HepG2 (cell line): Measurements from ENCODE around the gene NGB. TPM values are rescaled to one million over a fixed set of nuclear protein-coding genes. Genes with fewer than 3 reads are reported as not detected.

ENCODE experiments used
- ATAC-seq: fragments of 200-7000 bp; cut with Tn5 transposase; 3 replicates; pipeline ENCODE4 v1.9.1; 2020; ENCODE audit warnings: mild to moderate bottlenecking, moderate library complexity
- BruUV-seq: library from RNA; stranded (reverse); fragments of 400-500 nt; replicated peaks from 2 replicates; lab custom pipeline; 2021; lab: Mats Ljungman, UMichigan
- CTCF ChIA-PET: fragments of 300-600 bp; formaldehyde crosslinking; extraction: SDS; loops from one replicate; lab custom pipeline; 2021; ENCODE audit warnings: low total read pairs, inconsistent platforms, low intra/inter-chr PET ratio; lab: Yijun Ruan, JAX
- POLR2A ChIA-PET: fragments of 350-600 bp; sonication (Branson Sonifier 250); formaldehyde crosslinking; loops from one replicate; lab custom pipeline; 2020; ENCODE audit warnings: antibody characterized with exemption, inconsistent platforms; lab: Yijun Ruan, JAX
- DNase-seq: peaks from one replicate; pipeline ENCODE4 v3.0.0-alpha.2; 2015; ENCODE audit warnings: low spot score
- FAIRE-seq: peaks from 3 replicates; lab custom pipeline; 2011; peaks lifted over from hg19 to GRCh38; lab: Jason Lieb, UNC
- H2AFZ ChIP-seq: one replicate; pipeline ENCODE4 v1.6.1; 2011; ENCODE audit warnings: low read length, inconsistent platforms
- H3K27ac ChIP-seq: fragments of 300-600 bp; 3 replicates; pipeline ENCODE4 v1.8.0; 2011; ENCODE audit warnings: mixed run types, mild to moderate bottlenecking, mixed read lengths, low read length, inconsistent platforms; ENCODE audit not compliant: insufficient read depth; ENCODE audit errors: extremely low read length
- H3K27me3 ChIP-seq, 2 experiments: fragments of 200-600 bp in 1 of 2; 2 replicates in 1 of 2; 3 replicates in 1 of 2; pipeline versions ENCODE4 v1.6.0 to v1.8.0; 2011; ENCODE audit warnings: low read length in 2 of 2, mild to moderate bottlenecking in 2 of 2, moderate library complexity in 2 of 2, inconsistent platforms in 1 of 2; ENCODE audit not compliant: insufficient read depth in 2 of 2, control insufficient read depth in 1 of 2
- H3K36me3 ChIP-seq, 2 experiments: fragments of 200-600 bp in 1 of 2; replicated peaks in 1 of 2; 2 replicates in 1 of 2; 3 replicates in 1 of 2; pipeline versions ENCODE4 v1.5.1 to v1.8.0; 2011; ENCODE audit warnings: low read length in 2 of 2, inconsistent platforms in 1 of 2; ENCODE audit not compliant: insufficient read depth in 2 of 2, control insufficient read depth in 1 of 2
- H3K4me1 ChIP-seq: 2 replicates; pipeline ENCODE4 v1.5.1; 2012; ENCODE audit warnings: low read length, inconsistent platforms; ENCODE audit not compliant: insufficient read depth
- H3K4me2 ChIP-seq: 2 replicates; pipeline ENCODE4 v1.6.0; 2011; ENCODE audit warnings: low read depth, low read length, inconsistent platforms
- H3K4me3 ChIP-seq, 3 experiments: fragments of 200-600 bp in 1 of 3; sonication (generic), shearing (Covaris generic) in 1 of 3; replicated peaks in 1 of 3; 2 replicates each; pipeline ENCODE4 v1.5.1; 2011 to 2016; ENCODE audit warnings: low read length in 3 of 3, inconsistent platforms in 2 of 3, low read depth in 2 of 3, mild to moderate bottlenecking in 2 of 3, control low read depth in 1 of 3, mixed read lengths in 1 of 3; ENCODE audit not compliant: insufficient read depth in 1 of 3
- H3K79me2 ChIP-seq: one replicate; pipeline ENCODE4 v1.6.1; 2011; ENCODE audit warnings: low read length, inconsistent platforms; ENCODE audit not compliant: insufficient read depth
- H3K9ac ChIP-seq: 2 replicates; pipeline ENCODE4 v1.6.0; 2011; ENCODE audit warnings: mild to moderate bottlenecking, low read depth, low read length, inconsistent platforms; ENCODE audit not compliant: insufficient read depth
- H3K9me3 ChIP-seq: 2 replicates; pipeline ENCODE4 v1.5.1; 2012; ENCODE audit warnings: mild to moderate bottlenecking, low read length
- H4K20me1 ChIP-seq: 2 replicates; pipeline ENCODE4 v1.6.0; 2011; ENCODE audit warnings: inconsistent platforms, mild to moderate bottlenecking, low read length, moderate library complexity; ENCODE audit not compliant: insufficient read depth
- GTF2F1 ChIP-seq: fragments of 150-350 bp; IDR thresholded peaks from 2 replicates; pipeline ENCODE4 v1.6.1; 2014; ENCODE audit warnings: low read length
- NCOR1 ChIP-seq: fragments of 200-600 bp; sonication (generic); IDR thresholded peaks from 2 replicates; pipeline ENCODE4 v1.7.0; 2017; ENCODE audit warnings: antibody characterized with exemption, low read length, borderline replicate concordance
- PAF1 ChIP-seq: IDR thresholded peaks from 2 replicates; pipeline ENCODE4 v1.6.1; 2016; ENCODE audit warnings: missing genetic modification reagents, missing compliant biosample characterization
- SNAI1 ChIP-seq: sonication (generic); formaldehyde crosslinking; IDR thresholded peaks from 2 replicates; pipeline ENCODE4 v1.5.0; 2020; ENCODE audit warnings: mild to moderate bottlenecking, missing genetic modification reagents, borderline replicate concordance
- THAP11 ChIP-seq: IDR thresholded peaks from 2 replicates; pipeline ENCODE4 v1.6.1; 2016; ENCODE audit warnings: missing biosample characterization, missing genetic modification reagents
- ZNF260 ChIP-seq: sonication (generic); formaldehyde crosslinking; IDR thresholded peaks from 2 replicates; pipeline ENCODE4 v1.4.0; 2020; ENCODE audit warnings: missing genetic modification reagents, low read depth, mild to moderate bottlenecking, borderline replicate concordance
- ZNF441 ChIP-seq: sonication (generic); formaldehyde crosslinking; IDR thresholded peaks from 2 replicates; pipeline ENCODE4 v1.7.0; 2021; ENCODE audit warnings: missing genetic modification reagents, borderline replicate concordance
- ZNF674 ChIP-seq: sonication (generic); formaldehyde crosslinking; IDR thresholded peaks from 2 replicates; pipeline ENCODE4 v1.5.0; 2020; ENCODE audit warnings: low read depth, mild to moderate bottlenecking, missing genetic modification reagents
- WGBS: methylation state at CpG from one replicate; pipeline ENCODE4 v1.1.6; 2017; ENCODE audit warnings: low lambda C conversion rate; 5-methylcytosine and 5-hydroxymethylcytosine counted together
- in situ Hi-C: cut with HindIII; loops from 2 replicates; pipeline ENCODE4 v1.10.0; 2017; ENCODE audit warnings: low pct_unique_long_range_greater_than_20kb; ENCODE audit not compliant: extremely low pct_ligation_motif_present
- intact Hi-C: fragments of 100-400 bp; cut with micrococcal nuclease; formaldehyde crosslinking; loops from one replicate; pipeline ENCODE4 v1.10.0; 2022; ENCODE audit not compliant: unreplicated experiment
- polyA plus RNA-seq, 8 experiments: library from polyadenylated mRNA; depleted of rRNA in 3 of 8; stranded (reverse) in 7 of 8; unstranded in 1 of 8; fragments of >200 nt; fragmentation: Illumina TruSeq in 4 of 8; extraction: Trizol in 4 of 8; gene quantifications; 2 replicates each; pipeline versions ENCODE4 v1.2.1 to v1.2.3, GENCODE V29; 2011 to 2016; ENCODE audit warnings: low read depth in 4 of 8, missing spikeins in 1 of 8, mixed read lengths in 1 of 8; ENCODE audit not compliant: insufficient read depth in 1 of 8
- total RNA-seq, 5 experiments: library from RNA; depleted of rRNA; stranded (reverse); fragments of >200 nt; fragmentation: Illumina TruSeq; extraction: Trizol; gene quantifications; 2 replicates each; pipeline ENCODE4 v1.2.3, GENCODE V29; 2016; ENCODE audit warnings: low read depth in 1 of 5
- TF ChIP-seq, protein P1 (sequence below): IDR thresholded peaks from 2 replicates; pipeline ENCODE4 v1.6.1; 2018; ENCODE audit warnings: missing genetic modification reagents, mild to moderate bottlenecking, missing compliant biosample characterization
- TF ChIP-seq, protein P2 (sequence below): sonication (generic); formaldehyde crosslinking; IDR thresholded peaks from 2 replicates; pipeline ENCODE4 v1.4.0; 2020; ENCODE audit warnings: mild to moderate bottlenecking, missing genetic modification reagents

NGB gene
- total and polyA plus RNA-seq, 2 of the 13 experiments (the other 11 are each of a cell fraction or from before 2014, with no cell fraction given) = 0.04 TPM; not detected in 1

DNA sequence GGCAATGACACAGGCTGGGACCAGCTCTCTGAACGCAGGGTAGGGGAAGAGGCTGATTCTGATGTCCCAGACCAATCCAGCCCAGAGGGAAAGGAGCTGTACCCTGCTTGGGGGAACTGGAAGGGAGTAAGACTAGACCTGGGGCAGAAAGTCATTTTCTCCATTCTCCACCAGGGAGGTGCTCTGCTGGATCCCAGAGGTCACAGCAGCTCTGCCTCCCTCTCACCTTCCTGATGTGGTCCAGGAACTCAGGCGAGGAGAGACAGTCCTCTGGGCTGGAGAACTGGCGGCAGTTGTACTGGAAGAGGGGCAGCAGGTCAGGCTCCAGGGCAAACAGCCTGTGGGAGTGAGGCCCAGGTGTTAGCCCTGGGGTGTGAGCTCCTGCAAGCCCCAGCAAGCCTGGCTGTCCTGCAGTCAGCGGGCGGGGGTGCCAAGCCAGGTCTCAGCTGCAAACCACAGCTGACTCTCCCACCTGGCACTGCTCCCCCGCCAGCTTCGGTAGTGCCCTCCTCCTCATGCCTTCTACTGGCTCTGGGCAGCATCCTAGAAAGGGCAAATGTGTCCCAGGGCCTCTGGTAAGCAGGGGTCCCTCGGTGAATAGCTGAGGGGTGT is 1.9 kb downstream of the NGB start:
- no peak for DNase-seq
- ChIA-PET CTCF (no interaction called here), POLR2A (no interaction called here)
- Histone ChIP-seq H4K20me1 (peaks cover 2% of the 10 kb centered on the region; the same call in 1 of the 2 replicates), H3K4me2 (no peak overlapping the region), H2AFZ (no peak overlapping the region), H3K79me2 (no peaks in the 10 kb centered on the region), H3K9ac (no peak overlapping the region), H3K27me3 (peaks cover 9 to 39% of the 10 kb centered on the region in 2 experiments; a peak in 4 of 5 replicates), H3K27ac (no peak overlapping the region), H3K36me3 (no peaks in the 10 kb centered on the region), H3K9me3 (no peaks in the 10 kb centered on the region), H3K4me3 (no peak overlapping the region), H3K4me1 (no peaks in the 10 kb centered on the region)
- TF ChIP-seq ZNF441 (CRISPR knock-in tag) (no peak), NCOR1 (no peak), PAF1 (CRISPR knock-in tag) (no peak), GTF2F1 (no peak), ZNF674 (CRISPR knock-in tag) (no peak), THAP11 (CRISPR knock-in tag) (no peak), ZNF260 (CRISPR knock-in tag) (no peak), SNAI1 (CRISPR knock-in tag) (no peak)
- TF ChIP-seq, protein P1, sequence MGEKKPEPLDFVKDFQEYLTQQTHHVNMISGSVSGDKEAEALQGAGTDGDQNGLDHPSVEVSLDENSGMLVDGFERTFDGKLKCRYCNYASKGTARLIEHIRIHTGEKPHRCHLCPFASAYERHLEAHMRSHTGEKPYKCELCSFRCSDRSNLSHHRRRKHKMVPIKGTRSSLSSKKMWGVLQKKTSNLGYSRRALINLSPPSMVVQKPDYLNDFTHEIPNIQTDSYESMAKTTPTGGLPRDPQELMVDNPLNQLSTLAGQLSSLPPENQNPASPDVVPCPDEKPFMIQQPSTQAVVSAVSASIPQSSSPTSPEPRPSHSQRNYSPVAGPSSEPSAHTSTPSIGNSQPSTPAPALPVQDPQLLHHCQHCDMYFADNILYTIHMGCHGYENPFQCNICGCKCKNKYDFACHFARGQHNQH (CRISPR knock-in tag) = no peak
- TF ChIP-seq, protein P2, sequence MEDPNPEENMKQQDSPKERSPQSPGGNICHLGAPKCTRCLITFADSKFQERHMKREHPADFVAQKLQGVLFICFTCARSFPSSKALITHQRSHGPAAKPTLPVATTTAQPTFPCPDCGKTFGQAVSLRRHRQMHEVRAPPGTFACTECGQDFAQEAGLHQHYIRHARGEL = no peak
- in situ Hi-C loops = no loop called here
- peak; percentile 44 for ATAC-seq
- intact Hi-C loops = no loop called here
- WGBS = 17% methylated on average over 3 of the region's 8 CpGs
- FAIRE-seq = no peak
- no TSS peak for BruUV-seq
